Psoas muscle (tissue), 8 donors: ENCODE measurements around the gene ZNF837. TPM values are rescaled to one million over a fixed set of nuclear protein-coding genes. Genes with fewer than 3 reads are reported as not detected.

ENCODE experiments used
- ATAC-seq, 4 donors: fragments of 200-7000 bp; cut with Tn5 transposase; one replicate each; pipeline ENCODE4 v1.9.1; 2020; ENCODE audit warnings: moderate library complexity in 3 of 4, mild to moderate bottlenecking in 2 of 4
- DNase-seq, 2 donors: peaks; one replicate each; pipeline ENCODE4 v3.0.0-alpha.2; 2020
- H3K27ac ChIP-seq: fragments of 200-600 bp; one replicate; pipeline ENCODE4 v1.8.0; 2022
- H3K27me3 ChIP-seq, 3 donors: fragments of 200-600 bp in 1 of 3; one replicate each; pipeline versions ENCODE4 v1.6.1 to v1.8.0; 2013 to 2022; ENCODE audit warnings: low read length in 2 of 3, mild to moderate bottlenecking in 2 of 3, moderate library complexity in 1 of 3; ENCODE audit not compliant: insufficient read depth in 3 of 3
- H3K36me3 ChIP-seq, 2 donors: fragments of 200-600 bp in 1 of 2; one replicate each; pipeline versions ENCODE4 v1.6.1 to v1.8.0; 2013 to 2022; ENCODE audit warnings: low read depth in 1 of 2, mild to moderate bottlenecking in 1 of 2, moderate library complexity in 1 of 2; ENCODE audit not compliant: insufficient read depth in 1 of 2
- H3K4me1 ChIP-seq: fragments of 200-600 bp; one replicate; pipeline ENCODE4 v1.8.0; 2022
- H3K4me3 ChIP-seq: fragments of 200-600 bp; one replicate; pipeline ENCODE4 v1.8.0; 2022; ENCODE audit warnings: mild to moderate bottlenecking
- H3K9me3 ChIP-seq: fragments of 200-600 bp; one replicate; pipeline ENCODE4 v1.8.0; 2022
- WGBS, 3 donors: extraction: QIAGEN DNeasy Blood & Tissue Kit; methylation state at CpG; one replicate each; pipeline versions ENCODE4 v1.1.6 to v1.1.7; 2013; 5-methylcytosine and 5-hydroxymethylcytosine counted together
- intact Hi-C, 2 donors: fragments of 100-400 bp; cut with DNase I; formaldehyde crosslinking; loops; one replicate each; pipeline versions ENCODE4 v1.11.0 to v1.14.2; 2022
- polyA plus RNA-seq, 3 donors: library from polyadenylated mRNA; stranded (reverse); fragments of 200-250 nt; gene quantifications; one replicate each; pipeline ENCODE4 v1.2.3, GENCODE V29; 2013
- total RNA-seq, 4 donors: library from RNA; stranded (reverse); fragmentation: NEBNext Ultra II Directional in 2 of 4; extraction: Animal tissue kit (Norgen Biotek cat#: 25700) in 2 of 4; gene quantifications; one replicate each; pipeline versions ENCODE4 v1.2.1 to v1.2.4, GENCODE V29; 2021 to 2023
- TF ChIP-seq, protein P1 (sequence below): fragments of 200-600 bp; IDR thresholded peaks from one replicate; pipeline ENCODE4 v1.8.0; 2022; ENCODE audit warnings: antibody characterized with exemption
- donor health status: healthy with polysubstance abuse.
- donor health status: DM: no; HTN: no; CAD: no; lungs with moderate emphysema.
- donor health status: Bipolar disorder and iron deficiency.
- donor health status: healthy.
- donor health status: DM: yes; HTN: yes; CAD: no.
- donor health status: DM: no; HTN: no; CAD: no.
- donor health status: DM: no; HTN: no; CAD: no.
- donor health status: DM: yes; HTN: yes; CAD: no.

ZNF837 gene
- total and polyA plus RNA-seq, 7 donors = 0.08 to 0.34 (median 0.24) TPM

DNA sequence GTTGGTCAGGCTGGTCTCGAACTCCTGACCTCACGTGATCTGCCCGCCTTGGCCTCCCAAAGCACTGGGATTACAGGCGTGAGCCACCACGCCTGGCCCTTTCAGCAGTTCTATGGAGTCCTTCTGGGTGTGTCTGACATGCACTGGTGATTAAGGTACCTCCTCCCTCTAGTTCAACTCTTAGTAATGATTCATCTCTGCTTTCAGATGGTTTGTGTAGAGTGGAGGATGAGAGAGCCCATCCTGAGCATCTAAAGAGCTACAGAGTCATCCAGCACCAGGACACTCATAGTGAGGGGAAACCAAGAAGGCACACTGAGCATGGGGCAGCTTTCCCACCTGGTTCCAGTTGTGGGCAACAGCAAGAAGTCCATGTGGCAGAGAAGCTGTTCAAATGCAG lies 35.8 kb upstream of the ZNF837 start:
- no peak overlapping the region for H3K4me3 ChIP-seq
- intact Hi-C loops = no loop called here
- H3K27ac ChIP-seq = no peak overlapping the region
- H3K4me1 ChIP-seq = no peaks in the 10 kb centered on the region
- peaks cover 7 to 70% of the 10 kb centered on the region in 2 donors for H3K36me3 ChIP-seq
- TF ChIP-seq, protein P1, sequence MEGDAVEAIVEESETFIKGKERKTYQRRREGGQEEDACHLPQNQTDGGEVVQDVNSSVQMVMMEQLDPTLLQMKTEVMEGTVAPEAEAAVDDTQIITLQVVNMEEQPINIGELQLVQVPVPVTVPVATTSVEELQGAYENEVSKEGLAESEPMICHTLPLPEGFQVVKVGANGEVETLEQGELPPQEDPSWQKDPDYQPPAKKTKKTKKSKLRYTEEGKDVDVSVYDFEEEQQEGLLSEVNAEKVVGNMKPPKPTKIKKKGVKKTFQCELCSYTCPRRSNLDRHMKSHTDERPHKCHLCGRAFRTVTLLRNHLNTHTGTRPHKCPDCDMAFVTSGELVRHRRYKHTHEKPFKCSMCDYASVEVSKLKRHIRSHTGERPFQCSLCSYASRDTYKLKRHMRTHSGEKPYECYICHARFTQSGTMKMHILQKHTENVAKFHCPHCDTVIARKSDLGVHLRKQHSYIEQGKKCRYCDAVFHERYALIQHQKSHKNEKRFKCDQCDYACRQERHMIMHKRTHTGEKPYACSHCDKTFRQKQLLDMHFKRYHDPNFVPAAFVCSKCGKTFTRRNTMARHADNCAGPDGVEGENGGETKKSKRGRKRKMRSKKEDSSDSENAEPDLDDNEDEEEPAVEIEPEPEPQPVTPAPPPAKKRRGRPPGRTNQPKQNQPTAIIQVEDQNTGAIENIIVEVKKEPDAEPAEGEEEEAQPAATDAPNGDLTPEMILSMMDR = no peak
- no peaks in the 10 kb centered on the region for H3K27me3 ChIP-seq
- no peak for DNase-seq
- ATAC-seq = no peak
- H3K9me3 ChIP-seq = no peaks in the 10 kb centered on the region
- WGBS, 3 donors = 95 to 97% (median 96%) methylated on average over 5 of the region's 5 CpGs

DNA sequence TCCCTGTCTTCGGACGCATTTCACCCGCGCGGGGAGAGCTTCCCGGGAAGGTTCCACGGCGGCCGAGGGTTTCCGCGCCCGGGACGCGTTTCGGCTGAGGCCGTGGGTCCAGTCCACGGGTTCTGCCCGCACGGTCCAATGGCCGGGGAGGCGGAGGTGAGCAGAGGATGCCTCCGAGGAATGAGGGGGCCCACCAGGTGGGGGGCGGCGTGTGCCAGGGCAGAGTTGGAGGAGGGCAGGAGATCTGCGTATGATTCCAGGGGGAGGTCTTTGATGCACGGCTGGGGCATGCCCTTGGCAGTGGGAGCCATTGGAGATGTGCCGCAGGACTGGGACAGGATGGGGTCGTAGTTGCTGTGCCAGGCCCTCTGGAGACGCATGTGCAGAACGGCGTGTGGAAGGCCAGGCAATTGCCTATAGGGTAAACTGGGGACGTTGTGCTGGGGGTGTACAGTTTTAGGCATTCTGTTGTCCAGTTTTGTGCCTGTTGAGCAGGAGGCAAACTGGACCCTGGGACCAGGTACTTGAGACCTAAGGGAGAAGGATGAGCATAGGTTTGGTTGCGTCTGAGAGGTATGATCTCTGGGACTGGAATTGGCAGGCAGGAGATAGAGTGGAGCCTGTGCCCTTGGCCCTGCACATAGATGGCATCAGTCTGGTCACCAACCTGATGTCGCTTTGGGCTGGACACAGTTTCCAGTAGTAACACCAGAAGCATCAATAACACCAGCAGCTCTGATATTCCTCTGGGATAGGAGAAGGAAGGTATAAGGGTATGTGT lies 28.4 kb upstream of the ZNF837 start:
- no peaks in the 10 kb centered on the region for H3K9me3 ChIP-seq
- peak overlapping the region; percentile 86 for H3K4me3 ChIP-seq
- 2 to 3% (median 3%) methylated on average over 34 of the region's 34 CpGs for WGBS, 3 donors
- no peaks in the 10 kb centered on the region for H3K27me3 ChIP-seq
- peak overlapping the region; percentile 79 for H3K27ac ChIP-seq
- ATAC-seq = peak; percentile 18 to 31 (median 26)
- intact Hi-C loops = no loop called here
- H3K4me1 ChIP-seq = peaks cover 11% of the 10 kb centered on the region
- H3K36me3 ChIP-seq = peaks cover 0 to 12% of the 10 kb centered on the region in 2 donors
- TF ChIP-seq, protein P1 = no peak
- no peak for DNase-seq

DNA sequence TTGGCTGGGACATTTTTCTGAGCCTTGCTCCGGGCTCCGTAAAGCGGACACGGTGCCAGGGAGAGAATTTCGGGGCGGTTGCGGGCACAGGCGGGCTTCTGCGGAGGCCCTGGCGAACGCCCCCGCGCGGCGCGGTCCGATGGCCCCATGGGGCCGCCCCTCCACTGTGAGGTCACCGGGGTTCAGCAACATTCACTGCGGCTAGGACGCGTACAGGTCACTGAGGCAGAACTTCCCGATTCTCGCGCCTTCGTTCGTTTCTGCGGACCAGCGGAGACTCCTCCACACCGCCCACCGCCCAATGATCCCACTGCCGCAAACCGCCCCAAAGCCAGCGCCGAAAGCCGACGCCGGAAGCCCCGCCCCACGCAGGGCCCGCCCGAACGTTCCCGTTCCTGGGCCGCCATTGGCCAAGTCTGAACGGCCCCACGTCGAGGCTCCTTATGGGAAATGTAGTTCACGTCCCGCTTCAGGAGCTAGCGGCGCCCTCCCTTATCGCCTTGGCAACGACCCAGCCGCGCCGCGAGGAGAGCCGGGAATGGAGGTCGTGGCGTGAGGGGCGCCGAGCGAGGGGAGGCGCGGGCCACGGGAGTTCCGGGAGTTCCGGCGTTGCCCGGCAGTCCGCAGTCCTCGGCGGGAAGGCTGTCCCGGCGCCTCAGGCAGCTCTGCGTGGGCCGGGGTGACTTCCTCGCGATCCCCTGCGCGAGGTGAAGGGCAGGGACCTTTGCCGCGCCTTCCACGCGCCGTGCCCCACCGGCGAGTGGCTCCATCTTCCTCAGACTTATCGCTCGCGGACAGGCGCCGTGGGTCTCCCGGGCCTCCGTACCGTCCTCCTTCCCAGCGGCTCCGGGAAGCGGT lies 27.6 kb upstream of the ZNF837 start, which contains the start of gene ZNF584:
Gene ZNF584 (plus strand): TSS at position 498 of the 858 bp plus-strand sequence. CDS start 499 bp downstream, outside the sequence.
- DNase-seq (peak; percentile 95 to 97), ATAC-seq (peak; percentile 98 to 99 (median 98))
- intact Hi-C loops = loop anchor here in 1 of 2 donors (1.0 kb wide), 1 partner anchor 43 kb away; the partner anchor contains the start of gene ZNF324B
- H3K9me3 ChIP-seq = no peaks in the 10 kb centered on the region
- H3K27me3 ChIP-seq = no peaks in the 10 kb centered on the region
- TF ChIP-seq, protein P1 = no peak
- 0% methylated on average over 63 to 100 of the region's 100 CpGs for WGBS, 3 donors
- peak within 1 kb of the TSS; percentile 79 for H3K27ac ChIP-seq
- H3K4me1 ChIP-seq = peaks cover 11% of the 10 kb centered on the region
- peaks cover 0 to 12% of the 10 kb centered on the region in 2 donors for H3K36me3 ChIP-seq
- peak within 1 kb of the TSS; percentile 86 for H3K4me3 ChIP-seq

DNA sequence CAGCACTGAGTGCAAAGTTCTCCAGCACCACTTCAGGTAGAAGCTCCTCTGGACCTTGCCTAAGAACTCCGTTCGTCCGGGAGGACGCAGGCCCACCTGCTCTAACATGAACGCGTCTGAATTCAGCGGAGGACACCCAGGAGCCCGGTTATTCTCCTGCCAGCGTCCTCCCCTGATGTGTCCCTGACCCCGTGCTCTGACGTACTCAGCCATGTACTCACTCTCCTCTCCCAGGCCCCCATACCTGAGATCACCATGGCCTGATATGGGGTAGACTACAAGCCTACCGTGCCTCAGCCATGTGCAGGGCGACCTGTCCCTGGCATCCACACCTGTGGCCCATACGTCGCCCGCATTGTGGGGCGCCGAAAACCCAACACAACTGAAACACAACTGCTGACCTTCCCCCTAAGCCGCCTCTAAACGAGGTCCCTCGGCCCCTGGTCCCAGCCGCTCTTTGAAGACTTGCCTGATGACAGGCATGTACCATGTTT lies 26.9 kb upstream of the ZNF837 start:
- Histone ChIP-seq H3K4me3 (peak overlapping the region; percentile 86), H3K27me3 (no peaks in the 10 kb centered on the region), H3K27ac (peak overlapping the region; percentile 79), H3K9me3 (no peaks in the 10 kb centered on the region), H3K4me1 (peaks cover 11% of the 10 kb centered on the region), H3K36me3 (peaks cover 0 to 10% of the 10 kb centered on the region in 2 donors)
- ATAC-seq (peak; percentile 6 to 31 (median 22)), DNase-seq (no peak)
- TF ChIP-seq, protein P1 = no peak
- intact Hi-C loops = loop anchor here in 1 of 2 donors (1.0 kb wide), 1 partner anchor 44 kb away; the partner anchor contains the start of gene ZNF324B
- 7 to 10% (median 10%) methylated on average over 22 of the region's 22 CpGs for WGBS, 3 donors
